Esophagus squamous epithelium (tissue), 4 donors: Measurements from ENCODE around the gene HEY2.

ENCODE experiments used
- POLR2A ChIP-seq, 4 donors: fragments of 450-650 bp; IDR thresholded peaks; one replicate each; pipeline ENCODE4 v1.6.1; 2017; ENCODE audit warnings: antibody characterized with exemption in 4 of 4, mild to moderate bottlenecking in 4 of 4, moderate library complexity in 3 of 4
- TF ChIP-seq, protein P1 (sequence below), 6 experiments: fragments of 450-650 bp in 4 of 6; fragments of 200-600 bp in 2 of 6; sonication (generic) in 2 of 6; IDR thresholded peaks; one replicate each; pipeline ENCODE4 v1.5.1; 2016 to 2019; ENCODE audit warnings: antibody characterized with exemption in 6 of 6, mild to moderate bottlenecking in 4 of 6, moderate library complexity in 4 of 6

DNA sequence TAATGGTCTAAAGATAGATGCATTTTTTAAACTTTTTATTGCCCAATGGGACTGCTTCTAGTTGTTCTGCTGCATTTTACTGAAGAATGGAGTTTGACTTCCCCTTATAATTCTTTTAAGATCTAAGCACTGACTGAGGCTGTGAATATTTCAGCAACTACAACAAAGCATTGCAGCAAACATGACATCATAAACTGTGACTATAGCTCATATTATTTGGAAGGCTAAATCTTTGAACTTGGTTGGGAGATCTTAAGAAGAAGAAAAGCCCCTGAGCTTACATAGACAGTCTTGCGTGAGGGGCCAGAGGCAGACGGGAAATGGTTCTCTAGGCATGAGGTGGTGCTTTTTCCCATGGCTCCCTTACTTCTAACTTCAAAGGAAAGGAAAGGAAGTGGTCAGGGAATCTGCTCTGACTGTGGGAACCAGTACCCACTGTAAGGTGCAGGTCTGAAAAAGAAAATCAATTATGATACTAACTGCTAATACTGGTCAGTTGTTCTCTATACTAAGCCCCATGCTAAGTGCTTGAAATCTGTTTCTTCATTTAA is 14.8 kb downstream of the HEY2 start:
- no peak for TF ChIP-seq POLR2A (IDR thresholded peaks at IDR 0.05)
- TF ChIP-seq, protein P1, sequence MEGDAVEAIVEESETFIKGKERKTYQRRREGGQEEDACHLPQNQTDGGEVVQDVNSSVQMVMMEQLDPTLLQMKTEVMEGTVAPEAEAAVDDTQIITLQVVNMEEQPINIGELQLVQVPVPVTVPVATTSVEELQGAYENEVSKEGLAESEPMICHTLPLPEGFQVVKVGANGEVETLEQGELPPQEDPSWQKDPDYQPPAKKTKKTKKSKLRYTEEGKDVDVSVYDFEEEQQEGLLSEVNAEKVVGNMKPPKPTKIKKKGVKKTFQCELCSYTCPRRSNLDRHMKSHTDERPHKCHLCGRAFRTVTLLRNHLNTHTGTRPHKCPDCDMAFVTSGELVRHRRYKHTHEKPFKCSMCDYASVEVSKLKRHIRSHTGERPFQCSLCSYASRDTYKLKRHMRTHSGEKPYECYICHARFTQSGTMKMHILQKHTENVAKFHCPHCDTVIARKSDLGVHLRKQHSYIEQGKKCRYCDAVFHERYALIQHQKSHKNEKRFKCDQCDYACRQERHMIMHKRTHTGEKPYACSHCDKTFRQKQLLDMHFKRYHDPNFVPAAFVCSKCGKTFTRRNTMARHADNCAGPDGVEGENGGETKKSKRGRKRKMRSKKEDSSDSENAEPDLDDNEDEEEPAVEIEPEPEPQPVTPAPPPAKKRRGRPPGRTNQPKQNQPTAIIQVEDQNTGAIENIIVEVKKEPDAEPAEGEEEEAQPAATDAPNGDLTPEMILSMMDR (IDR thresholded peaks at IDR 0.05), result no peak
